SK-N-SH treated with all-trans-retinoic acid at 6 μM for 48 hours (cell line): ENCODE measurements around the gene ZNF148.

Experiments
- BACH2 ChIP-seq: fragments of 250-450 bp; sonication (Bioruptor Pico); IDR thresholded peaks from 2 replicates; pipeline ENCODE4 v1.9.0; 2021; ENCODE audit warnings: mild to moderate bottlenecking, borderline replicate concordance
- CSRNP3 ChIP-seq: fragments of 250-450 bp; sonication (Bioruptor Pico); IDR thresholded peaks from 2 replicates; pipeline ENCODE4 v1.5.1; 2021; ENCODE audit warnings: mild to moderate bottlenecking, moderate library complexity
- ESRRG ChIP-seq: fragments of 250-450 bp; sonication (Bioruptor Pico); IDR thresholded peaks from 2 replicates; pipeline ENCODE4 v1.6.1; 2021; ENCODE audit warnings: mild to moderate bottlenecking
- PATZ1 ChIP-seq: fragments of 250-450 bp; sonication (Bioruptor Pico); IDR thresholded peaks from 2 replicates; pipeline ENCODE4 v1.8.0; 2020; ENCODE audit warnings: mild to moderate bottlenecking, moderate library complexity, borderline replicate concordance
- TOX ChIP-seq: fragments of 250-450 bp; sonication (Bioruptor Pico); IDR thresholded peaks from 2 replicates; pipeline ENCODE4 v1.8.0; 2021; ENCODE audit warnings: mild to moderate bottlenecking, moderate library complexity, borderline replicate concordance
- ZC3H10 ChIP-seq: fragments of 250-450 bp; sonication (Bioruptor Pico); IDR thresholded peaks from 2 replicates; pipeline ENCODE4 v1.5.1; 2021; ENCODE audit warnings: mild to moderate bottlenecking, moderate library complexity
- ZFP30 ChIP-seq: fragments of 450-650 bp; formaldehyde crosslinking; IDR thresholded peaks from 2 replicates; pipeline ENCODE4 v1.5.0; 2022; ENCODE audit warnings: mild to moderate bottlenecking, moderate library complexity
- ZNF565 ChIP-seq: fragments of 450-650 bp; formaldehyde crosslinking; conservative IDR thresholded peaks from 2 replicates; pipeline ENCODE4 v1.5.0; 2020; ENCODE audit warnings: low read depth, mild to moderate bottlenecking, moderate library complexity
- ZNF8 ChIP-seq: fragments of 450-650 bp; formaldehyde crosslinking; IDR thresholded peaks from 2 replicates; pipeline ENCODE4 v1.5.0; 2020; ENCODE audit warnings: mild to moderate bottlenecking, moderate library complexity

- TF ChIP-seq PATZ1 (no peak), TOX (CRISPR knock-in tag) (no peak), BACH2 (CRISPR knock-in tag) (no peak), ZFP30 (CRISPR knock-in tag) (no peak), ZNF565 (CRISPR knock-in tag) (no peak), CSRNP3 (CRISPR knock-in tag) (no peak), ZNF8 (no peak), ZC3H10 (CRISPR knock-in tag) (no peak), ESRRG (CRISPR knock-in tag) (no peak)
Observed at GRCh38 chr3:125191730-125192129, 183.4 kb downstream of the ZNF148 start.
